ENCODE results near the gene HDAC5.

DNA sequence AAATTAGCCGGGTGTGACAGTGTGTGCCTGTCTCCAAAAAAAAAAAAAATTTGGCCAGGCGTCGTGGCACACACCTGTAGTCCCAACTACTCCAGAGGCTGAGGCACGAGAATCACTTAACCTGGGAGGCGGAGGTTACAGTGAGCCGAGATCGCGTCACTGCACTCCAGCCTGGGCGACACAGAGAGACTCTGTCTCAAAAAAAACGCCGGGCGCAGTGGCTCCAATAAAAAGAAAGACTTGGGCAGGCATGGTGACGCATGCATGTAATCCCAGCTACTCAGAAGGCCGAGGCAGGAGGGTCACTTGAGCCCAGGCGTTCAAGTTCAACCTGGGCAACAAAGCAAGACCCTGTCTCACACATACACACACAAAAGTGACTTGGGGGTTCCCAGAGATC lies 60.6 kb downstream of the HDAC5 start:
- TF ChIP-seq POLR2AphosphoS5 (IDR thresholded peaks at IDR 0.05), result no peak
- no peak for TF ChIP-seq CTCF (IDR thresholded peaks at IDR 0.05)
- TF ChIP-seq EP300 (IDR thresholded peaks at IDR 0.05), result no peak
